Cardiac fibroblast (primary cell): Measurements from ENCODE around the gene PKN3.

ENCODE experiments used
- DNase-seq, 2 donors: peaks; one replicate each; pipeline versions ENCODE4 v3.0.0 to v3.0.0-alpha.2; 2010; ENCODE audit warnings: low read depth in 2 of 2
- H3K4me3 ChIP-seq, 2 donors: replicated peaks in 1 of 2; 1 replicate in 1 of 2; 2 replicates in 1 of 2; pipeline ENCODE4 v1.5.1; 2011; ENCODE audit warnings: low read depth in 2 of 2, low read length in 2 of 2, mild to moderate bottlenecking in 2 of 2, moderate library complexity in 1 of 2
- CTCF ChIP-seq: IDR thresholded peaks from one replicate; pipeline ENCODE4 v1.5.1; 2011; ENCODE audit warnings: low read depth, mild to moderate bottlenecking, low read length, inconsistent platforms

PKN3 gene

GRCh38 chr9:128723866-128724743 is 21.8 kb downstream of the PKN3 start, which contains the start of gene ZDHHC12:
TSS of gene ZDHHC12 (minus strand) at chr9:128724127. CDS start at chr9:128724093, 34 bp downstream.
- DNase-seq: peak; percentile 94
- TF ChIP-seq CTCF: no peak

DNA sequence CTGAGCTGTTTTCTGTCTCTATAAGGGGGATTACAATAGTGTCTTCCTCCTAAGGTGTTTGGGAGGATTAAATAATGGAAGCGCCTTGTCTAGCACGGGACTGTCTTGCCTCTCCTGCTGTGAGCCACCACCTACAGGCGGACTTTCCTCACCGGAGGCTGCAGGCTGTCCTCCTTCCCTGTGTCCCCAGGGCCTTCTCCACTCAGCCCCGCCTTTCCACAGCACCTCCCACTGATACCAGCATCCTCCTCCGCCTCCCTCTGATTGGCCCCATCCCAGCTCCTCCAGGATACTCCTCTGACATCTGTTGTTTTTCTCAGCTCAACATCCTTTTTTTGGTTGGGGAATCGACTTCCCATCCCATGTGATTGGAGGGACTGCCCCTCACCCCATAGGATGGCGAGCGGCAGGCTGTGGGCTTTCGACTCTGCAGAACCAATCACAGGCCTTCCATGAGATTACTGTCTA is 22.5 kb downstream of the PKN3 start:
- peak overlapping the region; percentile 68 to 75 for H3K4me3 ChIP-seq

More at GRCh38 chr9:128723866-128724743, 21.8 kb downstream of the PKN3 start, which contains the start of gene ZDHHC12:
- H3K4me3 ChIP-seq: peak within 1 kb of the TSS; percentile 68 to 75

GRCh38 chr9:128727640-128728248 is 25.4 kb downstream of the PKN3 start:
- no peak overlapping the region for H3K4me3 ChIP-seq
- no peak for DNase-seq

More for the DNA sequence above, 22.5 kb downstream of the PKN3 start:
- DNase-seq: peak; percentile 86 to 91
- TF ChIP-seq CTCF: no peak

DNA sequence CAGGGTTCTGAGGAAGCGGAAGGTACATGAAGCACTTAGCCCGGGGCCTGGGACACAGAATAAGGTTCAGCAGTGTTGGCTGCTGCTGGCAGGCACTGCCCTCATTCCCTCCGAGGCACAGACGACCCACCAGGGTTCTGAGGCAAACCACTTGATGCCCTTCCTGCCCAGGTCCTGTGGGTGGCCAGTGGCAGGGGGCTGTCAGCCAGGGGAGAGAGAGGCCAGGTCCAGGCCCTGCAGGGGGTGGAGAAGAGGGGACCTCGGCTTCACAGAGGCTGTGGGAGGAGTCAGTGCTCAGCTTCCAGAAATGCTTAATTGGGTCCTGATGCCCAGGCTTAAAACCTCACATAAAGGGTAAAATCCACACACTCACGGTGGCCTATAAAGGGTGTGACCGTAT is 26.0 kb downstream of the PKN3 start:
- no peak overlapping the region for H3K4me3 ChIP-seq
- no peak for TF ChIP-seq CTCF
- DNase-seq: no peak

More at GRCh38 chr9:128727640-128728248, 25.4 kb downstream of the PKN3 start:
- TF ChIP-seq CTCF: no peak

DNA sequence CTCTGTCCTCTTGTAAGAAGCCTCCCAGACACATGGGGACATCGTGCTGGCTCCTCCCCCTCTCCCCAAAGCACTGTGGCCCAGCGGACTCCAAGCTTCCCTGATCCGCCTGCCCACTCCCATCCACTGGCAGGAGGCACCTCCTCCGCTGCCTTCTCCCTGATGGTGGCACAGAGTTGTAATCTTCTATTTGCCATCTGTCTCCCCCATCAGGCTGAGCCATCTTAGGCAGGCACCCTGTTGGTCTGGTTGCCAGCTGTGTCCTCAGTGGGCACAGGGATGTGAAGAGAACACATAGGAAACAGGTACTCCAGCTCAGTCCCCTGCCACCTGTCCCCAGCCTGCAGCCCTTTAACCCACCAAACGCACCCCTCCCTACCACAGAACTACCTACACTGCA is 27.0 kb downstream of the PKN3 start:
- H3K4me3 ChIP-seq: no peak overlapping the region
- TF ChIP-seq CTCF: no peak
- no peak for DNase-seq

DNA sequence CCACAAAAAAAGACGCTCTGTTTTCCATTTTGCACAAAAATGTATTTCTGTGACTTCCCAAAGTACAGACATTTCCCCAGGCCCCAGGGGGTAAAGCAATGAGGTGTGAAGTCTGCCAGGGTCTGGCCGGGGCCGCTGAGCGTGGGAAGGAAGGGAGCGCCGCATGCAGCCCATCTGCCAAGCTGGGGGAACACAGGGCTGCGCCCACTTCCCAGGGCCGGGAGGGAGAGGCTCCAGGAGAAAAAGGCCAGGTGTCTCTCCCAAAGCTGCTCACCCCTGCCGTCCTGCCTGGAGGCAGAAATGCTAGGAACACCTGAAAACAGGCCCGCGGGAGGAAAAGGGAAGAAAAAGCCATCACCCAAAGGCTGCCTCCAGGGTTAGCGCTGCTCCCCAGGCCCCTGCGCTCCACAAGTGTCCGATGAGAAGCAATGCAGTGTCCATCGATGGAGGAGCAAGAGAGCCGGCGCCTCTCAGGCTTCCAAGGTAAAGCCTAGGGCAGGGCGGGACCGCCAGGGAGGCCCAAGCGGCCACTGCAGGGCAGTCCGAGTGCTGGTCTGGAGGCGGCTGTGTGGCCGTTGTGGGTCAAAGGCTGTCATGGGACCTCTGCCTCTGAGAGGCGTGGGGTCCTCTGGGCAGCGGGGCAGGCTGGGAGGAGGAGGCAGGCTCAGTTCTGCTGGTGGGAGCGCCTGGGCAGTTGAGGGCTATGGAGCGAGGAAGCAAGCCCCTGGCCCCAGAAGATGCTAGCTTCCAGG is 27.6 kb downstream of the PKN3 start:
- DNase-seq: no peak
- TF ChIP-seq CTCF: no peak
- no peak overlapping the region for H3K4me3 ChIP-seq
